Bronchial epithelial cell (primary cell): ENCODE data around the gene NOL4L. TPM values are rescaled to one million over a fixed set of nuclear protein-coding genes. Genes with fewer than 3 reads are reported as not detected.
"Not testable (repeated sequence)": the region's sequence is repeated elsewhere in the genome, so short reads cannot be mapped to it uniquely, and the experiment has no call there.

ENCODE experiments used
- DNase-seq: peaks from one replicate; pipeline ENCODE4 v3.0.0-alpha.2; 2010; ENCODE audit warnings: low read depth
- FAIRE-seq: peaks from 2 replicates; lab custom pipeline; 2011; peaks lifted over from hg19 to GRCh38; lab: Jason Lieb, UNC
- H3K27me3 ChIP-seq: 2 replicates; pipeline ENCODE4 v1.5.1; 2011; ENCODE audit warnings: low read length; ENCODE audit not compliant: control insufficient read depth, insufficient read depth
- H3K36me3 ChIP-seq: 2 replicates; pipeline ENCODE4 v1.5.1; 2011; ENCODE audit warnings: low read length; ENCODE audit not compliant: control insufficient read depth, insufficient read depth
- H3K4me3 ChIP-seq: 2 replicates; pipeline ENCODE4 v1.5.1; 2011; ENCODE audit warnings: mild to moderate bottlenecking, low read depth, low read length, control low read depth
- total RNA-seq: library from RNA; depleted of rRNA; stranded (reverse); fragments of >200 nt; gene quantifications from 2 replicates; pipeline ENCODE4 v1.2.1, GENCODE V29; 2014
- TF ChIP-seq, protein P1 (sequence below): IDR thresholded peaks from 2 replicates; pipeline ENCODE4 v1.5.1; 2011; ENCODE audit warnings: mild to moderate bottlenecking, moderate library complexity, low read length, control low read depth, inconsistent platforms; ENCODE audit not compliant: insufficient read depth, severe bottlenecking

The NOL4L gene
- total RNA-seq, 1 donor from 2014 or later = 1.8 TPM

GRCh38 chr20:32411955-32412706 lies 173.0 kb downstream of the NOL4L start:
- FAIRE-seq (no peak), DNase-seq (no peak)
- TF ChIP-seq, protein P1, sequence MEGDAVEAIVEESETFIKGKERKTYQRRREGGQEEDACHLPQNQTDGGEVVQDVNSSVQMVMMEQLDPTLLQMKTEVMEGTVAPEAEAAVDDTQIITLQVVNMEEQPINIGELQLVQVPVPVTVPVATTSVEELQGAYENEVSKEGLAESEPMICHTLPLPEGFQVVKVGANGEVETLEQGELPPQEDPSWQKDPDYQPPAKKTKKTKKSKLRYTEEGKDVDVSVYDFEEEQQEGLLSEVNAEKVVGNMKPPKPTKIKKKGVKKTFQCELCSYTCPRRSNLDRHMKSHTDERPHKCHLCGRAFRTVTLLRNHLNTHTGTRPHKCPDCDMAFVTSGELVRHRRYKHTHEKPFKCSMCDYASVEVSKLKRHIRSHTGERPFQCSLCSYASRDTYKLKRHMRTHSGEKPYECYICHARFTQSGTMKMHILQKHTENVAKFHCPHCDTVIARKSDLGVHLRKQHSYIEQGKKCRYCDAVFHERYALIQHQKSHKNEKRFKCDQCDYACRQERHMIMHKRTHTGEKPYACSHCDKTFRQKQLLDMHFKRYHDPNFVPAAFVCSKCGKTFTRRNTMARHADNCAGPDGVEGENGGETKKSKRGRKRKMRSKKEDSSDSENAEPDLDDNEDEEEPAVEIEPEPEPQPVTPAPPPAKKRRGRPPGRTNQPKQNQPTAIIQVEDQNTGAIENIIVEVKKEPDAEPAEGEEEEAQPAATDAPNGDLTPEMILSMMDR = no peak
- H3K36me3 ChIP-seq = no peaks in the 10 kb centered on the region
- H3K4me3 ChIP-seq = no peak overlapping the region
- no peaks in the 10 kb centered on the region for H3K27me3 ChIP-seq

GRCh38 chr20:32407131-32407750 lies 177.9 kb downstream of the NOL4L start:
- H3K36me3 ChIP-seq, DNase-seq, H3K4me3 ChIP-seq, FAIRE-seq, H3K27me3 ChIP-seq: not testable (repeated sequence)

DNA sequence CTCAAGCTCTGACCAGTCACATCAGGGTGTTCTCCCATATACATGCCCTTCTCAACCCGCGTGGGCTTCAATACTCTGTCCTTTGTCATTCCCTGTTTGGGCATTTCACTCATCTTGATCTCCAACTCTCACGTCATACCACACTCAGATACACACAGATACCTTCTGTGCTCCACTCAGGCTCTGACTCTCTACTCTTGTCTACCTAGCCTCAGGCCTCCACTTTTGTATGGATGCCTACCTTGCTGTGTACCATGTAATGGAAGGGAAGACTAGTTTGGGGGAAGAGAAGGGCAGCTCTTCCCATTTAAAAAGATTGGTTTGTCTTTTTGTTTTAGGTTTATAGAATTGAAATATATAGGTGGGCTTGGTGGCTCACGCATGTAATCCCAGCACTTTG lies 178.4 kb downstream of the NOL4L start:
- H3K36me3 ChIP-seq = no peaks in the 10 kb centered on the region
- FAIRE-seq = no peak
- TF ChIP-seq, protein P1 = no peak
- no peak for DNase-seq
- no peaks in the 10 kb centered on the region for H3K27me3 ChIP-seq
- H3K4me3 ChIP-seq = no peak overlapping the region

DNA sequence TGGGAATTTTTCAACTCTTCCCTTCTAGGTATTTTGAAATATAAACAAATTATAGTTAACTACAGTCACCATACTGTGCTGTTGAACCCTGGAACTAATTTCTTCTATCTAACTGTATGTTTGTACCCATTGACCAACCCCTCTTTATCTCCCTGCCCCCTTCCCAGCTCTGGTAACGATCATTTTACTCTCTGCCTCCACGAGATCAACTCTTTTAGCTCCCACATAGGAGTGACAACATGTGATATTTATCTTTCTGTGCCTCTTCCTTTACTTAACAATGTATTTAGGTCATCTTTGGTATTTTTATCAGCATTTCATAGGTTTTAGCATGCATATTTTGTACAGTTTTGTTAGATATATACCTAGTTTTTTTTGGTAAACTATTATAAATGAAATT lies 181.1 kb downstream of the NOL4L start:
- Histone ChIP-seq H3K27me3 (no peaks in the 10 kb centered on the region), H3K36me3 (no peaks in the 10 kb centered on the region), H3K4me3 (no peak overlapping the region)
- no peak for DNase-seq
- no peak for FAIRE-seq
- TF ChIP-seq, protein P1 = no peak

DNA sequence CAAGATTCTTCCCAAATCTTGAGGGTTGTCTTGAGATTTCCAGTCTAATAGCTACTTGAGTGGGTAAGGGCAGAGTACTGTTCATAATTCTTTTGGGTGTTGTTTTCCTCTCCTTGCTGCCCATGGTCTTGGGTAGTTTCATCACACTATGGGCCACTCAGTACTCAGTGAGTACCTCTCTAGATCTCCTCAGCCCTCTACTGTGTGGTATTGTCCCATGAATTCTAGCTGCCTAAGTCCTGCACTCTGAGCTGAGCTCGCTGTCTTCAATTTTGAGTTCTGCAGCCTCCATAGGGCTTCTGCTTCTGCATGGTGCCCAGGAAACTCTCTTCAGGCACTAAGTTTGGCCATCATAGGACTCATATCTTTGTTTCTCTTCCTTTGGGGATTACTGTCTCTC lies 184.7 kb downstream of the NOL4L start:
- H3K36me3 ChIP-seq = no peaks in the 10 kb centered on the region
- TF ChIP-seq, protein P1 = no peak
- no peak for FAIRE-seq

DNA sequence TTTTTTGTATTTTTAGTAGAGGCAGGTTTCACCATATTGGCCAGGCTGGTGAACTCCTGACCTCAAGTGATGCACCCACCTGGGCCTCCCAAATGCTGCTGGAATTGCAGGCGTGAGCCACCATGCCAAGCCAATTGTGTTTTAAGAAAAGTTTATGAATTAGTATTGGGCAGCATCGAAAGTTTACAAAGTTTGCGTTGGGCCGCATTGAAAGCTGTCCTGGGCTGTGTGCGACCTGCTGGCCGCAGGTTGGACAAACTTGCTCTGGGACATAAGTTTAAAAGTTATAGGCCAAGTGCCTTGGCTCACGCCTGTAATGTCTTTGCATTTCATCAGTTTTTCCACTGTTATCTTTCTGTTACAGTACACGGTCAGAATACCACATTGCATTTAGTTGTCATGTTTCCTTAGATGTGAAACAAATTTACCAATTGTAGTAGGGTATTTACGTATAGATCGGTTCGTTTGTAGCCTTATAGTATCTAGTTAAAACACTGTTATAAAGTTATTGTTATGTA lies 187.5 kb downstream of the NOL4L start:
- DNase-seq (no peak), FAIRE-seq (no peak)
- H3K4me3 ChIP-seq = no peak overlapping the region
- no peaks in the 10 kb centered on the region for H3K27me3 ChIP-seq
- TF ChIP-seq, protein P1 = no peak
- no peaks in the 10 kb centered on the region for H3K36me3 ChIP-seq

More for the DNA sequence above, 184.7 kb downstream of the NOL4L start:
- Histone ChIP-seq H3K27me3 (no peaks in the 10 kb centered on the region), H3K4me3 (no peak overlapping the region)
- DNase-seq = no peak
